Measurements from ENCODE around the gene NFIX. TPM values are rescaled to one million over a fixed set of nuclear protein-coding genes. Genes with fewer than 3 reads are reported as not detected.

Gene NFIX
- total and polyA plus RNA-seq, 9 of the 15 experiments (the other 6 are each of a cell fraction or from before 2014, with no cell fraction given), result 0.28 to 26.8 (median 5.4) TPM

- TF ChIP-seq CCNT2 (IDR thresholded peaks at IDR 0.05; ENCODE audit: borderline replicate concordance, extremely low read depth, insufficient read length, low read depth, low read length) (peak; percentile 46), ZBTB33 (CRISPR knock-in tag; IDR thresholded peaks at IDR 0.05) (no peak; the same call in none of the 2 replicates), EZH2 (IDR thresholded peaks at IDR 0.05; ENCODE audit: borderline replicate concordance, low read depth, low read length) (no peak), ARID1B (IDR thresholded peaks at IDR 0.05) (peak; percentile 48; the same call in 1 of the 2 replicates), HDAC6 (IDR thresholded peaks at IDR 0.05; ENCODE audit: low read depth, low read length) (no peak), TCF7L2 (IDR thresholded peaks at IDR 0.05; ENCODE audit: low read depth, low read length) (no peak), SMAD3 (CRISPR knock-in tag; conservative IDR thresholded peaks at IDR 0.05) (0 out of 2 replicates have a peak, but pooled peaks have one; percentile 37), L3MBTL2 (IDR thresholded peaks at IDR 0.05) (peak; percentile 86), TFAP4 (CRISPR knock-in tag; IDR thresholded peaks at IDR 0.05; ENCODE audit: borderline replicate concordance) (peak; percentile 27; the same call in 1 of the 2 replicates), SIRT6 (IDR thresholded peaks at IDR 0.05; ENCODE audit: low read depth, low read length) (no peak), BCOR (IDR thresholded peaks at IDR 0.05) (no peak), ZNF407 (IDR thresholded peaks at IDR 0.05; ENCODE audit: low read depth) (peak; percentile 84), SMARCA4 (IDR thresholded peaks at IDR 0.05) (0 out of 2 replicates have a peak, but pooled peaks have one; percentile 23), NBN (IDR thresholded peaks at IDR 0.05; ENCODE audit: low read depth) (0 out of 2 replicates have a peak, but pooled peaks have one; percentile 30), ZFP91 (CRISPR knock-in tag; IDR thresholded peaks at IDR 0.05) (no peak), PHF20 (IDR thresholded peaks at IDR 0.05; ENCODE audit: partially characterized antibody) (peak; percentile 54), YBX1 (IDR thresholded peaks at IDR 0.05) (no peak)
Measured at GRCh38 chr19:13079542-13079986, 84.3 kb downstream of the NFIX start (continued).
